NT2/D1 (cell line): ENCODE measurements around the gene CCDC126.

ENCODE experiments used
- YY1 ChIP-seq: IDR thresholded peaks from 2 replicates; pipeline ENCODE4 v1.6.1; 2011; ENCODE audit not compliant: insufficient read length, insufficient read depth
- ZNF274 ChIP-seq: IDR thresholded peaks from 2 replicates; pipeline ENCODE4 v1.6.1; 2011; ENCODE audit warnings: mild to moderate bottlenecking, low read depth, low read length

- TF ChIP-seq YY1 (no peak), ZNF274 (no peak)
Observed at GRCh38 chr7:23653942-23654341, 56.8 kb downstream of the CCDC126 start.
